ENCODE measurements around the gene PNPO.

Gene PNPO

GRCh38 chr17:47949197-47949759, 7.9 kb downstream of the PNPO start:
- TF ChIP-seq TAF1 (IDR thresholded peaks at IDR 0.05; ENCODE audit: borderline replicate concordance, insufficient read depth, low read length) (no peak), FOXP2 (optimal IDR thresholded peaks at IDR 0.05; ENCODE audit: borderline replicate concordance, extremely low read depth, extremely low read length, insufficient read depth) (peak; percentile 34)

- TF ChIP-seq SIN3A (IDR thresholded peaks at IDR 0.05; ENCODE audit: borderline replicate concordance, insufficient read depth, low read length) (no peak), FOXP2 (optimal IDR thresholded peaks at IDR 0.05; ENCODE audit: borderline replicate concordance, extremely low read depth, extremely low read length, insufficient read depth) (no peak), REST (IDR thresholded peaks at IDR 0.05; ENCODE audit: insufficient read depth in 1 of 2, low read depth in 2 of 2, low read length in 2 of 2) (no peak), POLR2AphosphoS5 (IDR thresholded peaks at IDR 0.05; ENCODE audit: low read depth, low read length) (no peak), TAF1 (IDR thresholded peaks at IDR 0.05; ENCODE audit: borderline replicate concordance, insufficient read depth, low read length) (no peak)
Observed at GRCh38 chr17:47949946-47950345, 8.6 kb downstream of the PNPO start.

- TF ChIP-seq FOXP2 (optimal IDR thresholded peaks at IDR 0.05; ENCODE audit: borderline replicate concordance, extremely low read depth, extremely low read length, insufficient read depth) (no peak), REST (IDR thresholded peaks at IDR 0.05; ENCODE audit: insufficient read depth in 1 of 2, low read depth in 2 of 2, low read length in 2 of 2) (no peak), SIN3A (IDR thresholded peaks at IDR 0.05; ENCODE audit: borderline replicate concordance, insufficient read depth, low read length) (no peak), POLR2AphosphoS5 (IDR thresholded peaks at IDR 0.05; ENCODE audit: low read depth, low read length) (no peak), TAF1 (IDR thresholded peaks at IDR 0.05; ENCODE audit: borderline replicate concordance, insufficient read depth, low read length) (no peak)
Observed at GRCh38 chr17:47950448-47950847, 9.1 kb downstream of the PNPO start.

GRCh38 chr17:47952171-47953021, 11.0 kb downstream of the PNPO start:
- TF ChIP-seq TAF1 (IDR thresholded peaks at IDR 0.05; ENCODE audit: borderline replicate concordance, insufficient read depth, low read length) (no peak), REST (IDR thresholded peaks at IDR 0.05; ENCODE audit: insufficient read depth in 1 of 2, low read depth in 2 of 2, low read length in 2 of 2) (no peak), POLR2AphosphoS5 (IDR thresholded peaks at IDR 0.05; ENCODE audit: low read depth, low read length) (no peak), SIN3A (IDR thresholded peaks at IDR 0.05; ENCODE audit: borderline replicate concordance, insufficient read depth, low read length) (no peak), FOXP2 (optimal IDR thresholded peaks at IDR 0.05; ENCODE audit: borderline replicate concordance, extremely low read depth, extremely low read length, insufficient read depth) (no peak)

- no peak for TF ChIP-seq REST (IDR thresholded peaks at IDR 0.05; ENCODE audit: insufficient read depth in 1 of 2, low read depth in 2 of 2, low read length in 2 of 2)
- no peak for TF ChIP-seq POLR2AphosphoS5 (IDR thresholded peaks at IDR 0.05; ENCODE audit: low read depth, low read length)
- no peak for TF ChIP-seq SIN3A (IDR thresholded peaks at IDR 0.05; ENCODE audit: borderline replicate concordance, insufficient read depth, low read length)
- no peak for TF ChIP-seq TAF1 (IDR thresholded peaks at IDR 0.05; ENCODE audit: borderline replicate concordance, insufficient read depth, low read length)
- no peak for TF ChIP-seq FOXP2 (optimal IDR thresholded peaks at IDR 0.05; ENCODE audit: borderline replicate concordance, extremely low read depth, extremely low read length, insufficient read depth)
Observed at GRCh38 chr17:47953909-47954308, 12.5 kb downstream of the PNPO start.
